ENCODE data around the gene RNASE7.
A peak's percentile ranks its signal among the peaks of the same experiment; 100 is the strongest.
"Not testable (repeated sequence)": the region's sequence is repeated elsewhere in the genome, so short reads cannot be mapped to it uniquely, and the experiment has no call there.

Gene RNASE7

GRCh38 chr14:21023817-21024584 lies 18.2 kb upstream of the RNASE7 start:
- no peak for DNase-seq (ENCODE audit: low read depth)

GRCh38 chr14:21024585-21025370 lies 17.4 kb upstream of the RNASE7 start, which contains the start of gene NDRG2:
Gene NDRG2 (minus strand): TSS chr14:21025061. CDS start chr14:21023315, 1,746 bp downstream.
- peak; percentile 64 for DNase-seq (ENCODE audit: low read depth)

GRCh38 chr14:21025371-21026273 lies 16.5 kb upstream of the RNASE7 start:
- DNase-seq (ENCODE audit: low read depth): no peak

GRCh38 chr14:21026274-21026987 lies 15.7 kb upstream of the RNASE7 start:
- no peak for DNase-seq (ENCODE audit: low read depth)

GRCh38 chr14:21026988-21027315 lies 15.2 kb upstream of the RNASE7 start:
- no peak for DNase-seq (ENCODE audit: low read depth)

GRCh38 chr14:21029917-21030316 lies 12.2 kb upstream of the RNASE7 start, which contains the start of gene TPPP2:
Gene TPPP2 (plus strand): TSS chr14:21030217. CDS start chr14:21030582, 365 bp downstream.
- no peak for DNase-seq (ENCODE audit: low read depth)

- DNase-seq (ENCODE audit: low read depth): no peak
These were observed 11.6 kb upstream of the RNASE7 start for GRCh38 chr14:21030531-21030930.

GRCh38 chr14:21032326-21033132 lies 9.6 kb upstream of the RNASE7 start:
- DNase-seq (ENCODE audit: low read depth): no peak

GRCh38 chr14:21033133-21033698 lies 8.9 kb upstream of the RNASE7 start:
- no peak for DNase-seq (ENCODE audit: low read depth)

- DNase-seq (ENCODE audit: low read depth): no peak
These were observed 7.5 kb upstream of the RNASE7 start, which contains the start of gene RNASE13 for GRCh38 chr14:21034707-21035106. Gene RNASE13 (minus strand): TSS chr14:21034807. CDS start chr14:21034288, 519 bp downstream.

- DNase-seq (ENCODE audit: low read depth): no peak
These were observed 5.4 kb upstream of the RNASE7 start for GRCh38 chr14:21036751-21037150.

- no peak for DNase-seq (ENCODE audit: low read depth)
These were observed 5.0 kb upstream of the RNASE7 start for GRCh38 chr14:21037156-21037555.

- no peak for DNase-seq (ENCODE audit: low read depth)
These were observed 3.4 kb upstream of the RNASE7 start for GRCh38 chr14:21038441-21039422.

- no peak for DNase-seq (ENCODE audit: low read depth)
These were observed 2.4 kb upstream of the RNASE7 start for GRCh38 chr14:21039585-21040369.

- DNase-seq (ENCODE audit: low read depth): no peak
These were observed 1.7 kb upstream of the RNASE7 start for GRCh38 chr14:21040370-21040925.

GRCh38 chr14:21040941-21041340 lies 1.2 kb upstream of the RNASE7 start:
- DNase-seq (ENCODE audit: low read depth): not testable (repeated sequence)

- DNase-seq (ENCODE audit: low read depth): no peak
These were observed 756 bp downstream of the RNASE7 start for GRCh38 chr14:21042918-21043317.
